Neural crest cell (in vitro differentiated cells): ENCODE results near the gene HDAC4. TPM values are rescaled to one million over a fixed set of nuclear protein-coding genes. Genes with fewer than 3 reads are reported as not detected.

ENCODE experiments used
- DNase-seq: peaks from one replicate; pipeline ENCODE4 v3.0.0; 2021; ENCODE audit warnings: low read depth, mixed read lengths, low spot score
- H3K27ac Mint-ChIP-seq: one replicate; pipeline ENCODE4 v1.8.0; 2021; ENCODE audit warnings: mild to moderate bottlenecking, mixed read lengths; ENCODE audit not compliant: unreplicated experiment
- H3K27me3 Mint-ChIP-seq: 2 replicates; pipeline ENCODE4 v1.8.0; 2021; ENCODE audit warnings: low read depth, mild to moderate bottlenecking, mixed read lengths
- H3K36me3 Mint-ChIP-seq: 2 replicates; pipeline ENCODE4 v1.8.0; 2021; ENCODE audit warnings: low read depth, mild to moderate bottlenecking, mixed read lengths
- H3K4me1 Mint-ChIP-seq: 2 replicates; pipeline ENCODE4 v1.8.0; 2021; ENCODE audit warnings: mixed read lengths
- H3K4me3 Mint-ChIP-seq: one replicate; pipeline ENCODE4 v1.8.0; 2021; ENCODE audit warnings: mild to moderate bottlenecking, mixed read lengths
- H3K9me3 Mint-ChIP-seq: 2 replicates; pipeline ENCODE4 v1.8.0; 2021; ENCODE audit warnings: mixed read lengths
- total RNA-seq: library from RNA; stranded (reverse); gene quantifications from 2 replicates; pipeline ENCODE4 v1.2.1, GENCODE V29; 2021
- TF ChIP-seq, protein P1 (sequence below): fragments of 200-600 bp; sonication (generic); conservative IDR thresholded peaks from 2 replicates; pipeline ENCODE4 v1.5.0; 2021; ENCODE audit warnings: antibody characterized with exemption, mild to moderate bottlenecking

Gene HDAC4
- total RNA-seq, 1 donor from 2014 or later = 52.1 TPM

DNA sequence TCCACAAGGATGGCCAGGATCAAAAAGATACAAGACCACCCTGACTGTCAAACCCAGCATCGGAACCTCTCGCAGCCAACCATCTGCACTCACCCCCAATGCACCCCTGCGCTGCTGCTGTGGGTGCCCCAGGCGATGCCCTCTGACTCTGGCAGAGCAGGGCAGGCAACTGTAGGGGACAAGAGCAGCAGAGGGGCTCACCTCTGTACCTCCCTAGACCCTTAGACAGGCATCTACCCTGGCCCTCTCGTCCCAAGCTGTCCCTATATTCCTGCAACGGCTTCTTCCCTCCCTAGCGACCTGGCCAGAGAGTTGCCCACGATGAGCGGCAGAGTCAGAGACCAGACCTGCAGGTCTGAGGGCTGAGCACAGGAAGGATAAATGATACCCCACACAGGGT, 128.2 kb downstream of the HDAC4 start:
- Mint-ChIP-seq H3K9me3 (no peaks in the 10 kb centered on the region), H3K4me3 (no peak overlapping the region), H3K4me1 (peaks cover 83% of the 10 kb centered on the region), H3K27ac (no peak overlapping the region), H3K27me3 (no peaks in the 10 kb centered on the region), H3K36me3 (no peaks in the 10 kb centered on the region)
- no peak for DNase-seq
- TF ChIP-seq, protein P1, sequence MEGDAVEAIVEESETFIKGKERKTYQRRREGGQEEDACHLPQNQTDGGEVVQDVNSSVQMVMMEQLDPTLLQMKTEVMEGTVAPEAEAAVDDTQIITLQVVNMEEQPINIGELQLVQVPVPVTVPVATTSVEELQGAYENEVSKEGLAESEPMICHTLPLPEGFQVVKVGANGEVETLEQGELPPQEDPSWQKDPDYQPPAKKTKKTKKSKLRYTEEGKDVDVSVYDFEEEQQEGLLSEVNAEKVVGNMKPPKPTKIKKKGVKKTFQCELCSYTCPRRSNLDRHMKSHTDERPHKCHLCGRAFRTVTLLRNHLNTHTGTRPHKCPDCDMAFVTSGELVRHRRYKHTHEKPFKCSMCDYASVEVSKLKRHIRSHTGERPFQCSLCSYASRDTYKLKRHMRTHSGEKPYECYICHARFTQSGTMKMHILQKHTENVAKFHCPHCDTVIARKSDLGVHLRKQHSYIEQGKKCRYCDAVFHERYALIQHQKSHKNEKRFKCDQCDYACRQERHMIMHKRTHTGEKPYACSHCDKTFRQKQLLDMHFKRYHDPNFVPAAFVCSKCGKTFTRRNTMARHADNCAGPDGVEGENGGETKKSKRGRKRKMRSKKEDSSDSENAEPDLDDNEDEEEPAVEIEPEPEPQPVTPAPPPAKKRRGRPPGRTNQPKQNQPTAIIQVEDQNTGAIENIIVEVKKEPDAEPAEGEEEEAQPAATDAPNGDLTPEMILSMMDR = no peak

DNA sequence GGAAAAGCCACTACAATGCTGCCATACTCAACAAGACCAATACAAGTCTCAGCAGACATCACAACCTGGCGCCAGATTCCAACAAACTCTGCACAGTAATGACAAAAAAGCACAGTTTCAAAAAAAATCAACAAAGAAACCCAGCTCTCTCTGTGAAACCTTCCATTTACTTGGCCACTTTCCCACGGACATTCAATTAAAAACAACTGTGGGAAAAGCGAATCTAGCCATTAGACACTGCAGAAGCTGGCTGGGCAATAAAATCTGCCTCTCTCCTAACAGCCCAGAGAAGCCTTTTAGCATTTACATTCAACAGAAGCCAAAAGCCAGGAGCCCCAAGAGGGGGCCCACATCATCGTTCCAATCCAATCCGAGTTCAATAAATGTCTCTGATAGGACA, 128.9 kb downstream of the HDAC4 start:
- Mint-ChIP-seq H3K27me3 (no peaks in the 10 kb centered on the region), H3K9me3 (no peaks in the 10 kb centered on the region)
- DNase-seq = no peak

DNA sequence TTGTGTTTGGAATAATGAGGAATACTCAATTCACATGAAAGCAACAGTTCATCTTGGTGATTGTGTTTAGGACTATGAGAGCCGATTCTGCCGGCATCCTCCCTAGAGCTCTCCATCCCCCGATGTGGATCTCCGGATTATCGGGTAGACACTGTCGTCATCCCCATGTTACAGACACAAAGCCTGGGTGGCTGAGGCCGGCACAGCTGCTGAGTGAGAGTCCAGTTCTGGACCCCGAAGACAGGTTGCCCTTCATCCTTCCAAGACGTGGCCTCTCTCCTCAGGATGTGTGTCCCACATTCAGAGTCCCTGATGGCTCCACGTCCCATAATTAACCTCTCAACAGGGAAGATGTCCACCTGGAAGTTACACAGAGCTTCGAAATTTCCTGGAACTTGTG, 129.3 kb downstream of the HDAC4 start:
- no peak overlapping the region for H3K27ac Mint-ChIP-seq
- no peak for DNase-seq

More for the DNA sequence above, 128.9 kb downstream of the HDAC4 start:
- Mint-ChIP-seq H3K27ac (no peak overlapping the region), H3K4me3 (no peak overlapping the region), H3K4me1 (peaks cover 87% of the 10 kb centered on the region), H3K36me3 (no peaks in the 10 kb centered on the region)
- TF ChIP-seq, protein P1 = no peak

DNA sequence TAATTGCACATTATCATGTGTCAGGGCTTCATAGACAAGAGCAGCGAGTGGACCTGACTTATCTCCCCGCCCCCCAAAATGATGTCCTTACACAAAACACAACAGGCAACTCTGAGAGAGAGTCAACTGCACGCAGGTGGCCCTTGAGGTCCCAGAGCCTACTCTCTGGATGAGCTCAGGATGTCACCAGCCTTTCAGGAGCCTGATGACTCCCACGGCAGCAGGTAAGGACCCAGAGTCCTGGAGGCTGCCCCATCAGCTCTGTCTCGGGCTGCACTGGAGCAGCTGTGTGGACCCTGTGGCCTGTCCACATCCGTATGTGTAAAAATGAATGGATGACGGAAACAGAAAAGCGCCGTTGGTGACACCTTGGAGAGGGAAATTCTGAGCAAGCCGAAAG, 130.9 kb downstream of the HDAC4 start:
- DNase-seq = no peak
- Mint-ChIP-seq H3K27me3 (no peaks in the 10 kb centered on the region), H3K27ac (no peak overlapping the region), H3K9me3 (no peaks in the 10 kb centered on the region), H3K36me3 (no peaks in the 10 kb centered on the region), H3K4me3 (no peak overlapping the region), H3K4me1 (peaks cover 78% of the 10 kb centered on the region)
- TF ChIP-seq, protein P1 = no peak

More for the DNA sequence above, 129.3 kb downstream of the HDAC4 start:
- H3K9me3 Mint-ChIP-seq = no peaks in the 10 kb centered on the region
- no peaks in the 10 kb centered on the region for H3K27me3 Mint-ChIP-seq
- no peak overlapping the region for H3K4me3 Mint-ChIP-seq
- TF ChIP-seq, protein P1 = no peak
- no peaks in the 10 kb centered on the region for H3K36me3 Mint-ChIP-seq
- H3K4me1 Mint-ChIP-seq = peaks cover 86% of the 10 kb centered on the region

- Mint-ChIP-seq H3K27me3 (no peaks in the 10 kb centered on the region), H3K9me3 (no peaks in the 10 kb centered on the region), H3K4me1 (peaks cover 78% of the 10 kb centered on the region), H3K36me3 (no peaks in the 10 kb centered on the region), H3K27ac (peak overlapping the region; percentile 37), H3K4me3 (no peak overlapping the region)
- TF ChIP-seq, protein P1 = no peak
- DNase-seq = no peak
Measured at GRCh38 chr2:239269173-239269885, 131.5 kb downstream of the HDAC4 start.
